ENCODE data around the gene ZBTB7A.

GRCh38 chr19:4102339-4103079 lies 35.8 kb upstream of the ZBTB7A start:
- TF ChIP-seq POLR2AphosphoS5 (IDR thresholded peaks at IDR 0.05) (no peak), CTCF (IDR thresholded peaks at IDR 0.05) (no peak), EP300 (IDR thresholded peaks at IDR 0.05) (no peak), POLR2A (IDR thresholded peaks at IDR 0.05; ENCODE audit: low read depth) (no peak)

Data from esophagus muscularis mucosa (tissue), 4 donors.